H9 (cell line): ENCODE measurements around the gene CRTAP. TPM values are rescaled to one million over a fixed set of nuclear protein-coding genes. Genes with fewer than 3 reads are reported as not detected.

ENCODE experiments used
- DNase-seq: peaks from one replicate; pipeline ENCODE4 v3.0.0-alpha.2; 2017
- H2AFZ ChIP-seq: one replicate; pipeline ENCODE4 v1.6.1; 2013; ENCODE audit warnings: mild to moderate bottlenecking, low read length, control low read depth, moderate library complexity
- H2AK5ac ChIP-seq: 2 replicates; pipeline ENCODE4 v1.6.1; 2013; ENCODE audit warnings: low read length, control low read depth, mixed read lengths; ENCODE audit not compliant: insufficient read length
- H2BK120ac ChIP-seq: one replicate; pipeline ENCODE4 v1.6.1; 2013; ENCODE audit warnings: low read depth, mild to moderate bottlenecking, low read length, control low read depth, inconsistent platforms; ENCODE audit not compliant: poor library complexity, severe bottlenecking
- H2BK12ac ChIP-seq: 2 replicates; pipeline ENCODE4 v1.6.1; 2013; ENCODE audit warnings: low read length, control low read depth, mixed read lengths, low read depth; ENCODE audit not compliant: insufficient read length
- H2BK15ac ChIP-seq: 2 replicates; pipeline ENCODE4 v1.6.1; 2013; ENCODE audit warnings: low read depth, low read length, control low read depth
- H2BK20ac ChIP-seq: one replicate; pipeline ENCODE4 v1.6.1; 2013; ENCODE audit warnings: low read depth, mild to moderate bottlenecking, low read length, control low read depth, inconsistent platforms; ENCODE audit not compliant: poor library complexity, severe bottlenecking
- H2BK5ac ChIP-seq: 2 replicates; pipeline ENCODE4 v1.6.1; 2013; ENCODE audit warnings: low read length, control low read depth, mixed read lengths; ENCODE audit not compliant: insufficient read length
- H3K14ac ChIP-seq: 2 replicates; pipeline ENCODE4 v1.6.1; 2013; ENCODE audit warnings: low read length, control low read depth; ENCODE audit not compliant: insufficient read depth
- H3K18ac ChIP-seq: 2 replicates; pipeline ENCODE4 v1.6.1; 2013; ENCODE audit warnings: low read depth, mild to moderate bottlenecking, mixed read lengths, low read length, control low read depth; ENCODE audit not compliant: insufficient read length
- H3K23ac ChIP-seq: 2 replicates; pipeline ENCODE4 v1.6.1; 2013; ENCODE audit warnings: low read length, control low read depth, mixed read lengths, low read depth; ENCODE audit not compliant: insufficient read length
- H3K23me2 ChIP-seq: 2 replicates; pipeline ENCODE4 v1.6.1; 2013; ENCODE audit warnings: low read depth, mild to moderate bottlenecking, mixed read lengths, low read length, control low read depth; ENCODE audit not compliant: insufficient read length, poor library complexity, severe bottlenecking
- H3K27ac ChIP-seq: 2 replicates; pipeline ENCODE4 v1.5.1; 2013; ENCODE audit warnings: low read length, control low read depth, mixed read lengths, low read depth; ENCODE audit not compliant: insufficient read length
- H3K27me3 ChIP-seq: 2 replicates; pipeline ENCODE4 v1.6.1; 2013; ENCODE audit warnings: low read length, control low read depth, inconsistent platforms; ENCODE audit not compliant: insufficient read depth
- H3K4ac ChIP-seq: 2 replicates; pipeline ENCODE4 v1.6.1; 2013; ENCODE audit warnings: low read depth, mild to moderate bottlenecking, control low read depth, inconsistent platforms, low read length, moderate library complexity
- H3K4me1 ChIP-seq: 2 replicates; pipeline ENCODE4 v1.6.1; 2013; ENCODE audit warnings: low read length, control low read depth, inconsistent platforms; ENCODE audit not compliant: insufficient read depth
- H3K4me2 ChIP-seq: 2 replicates; pipeline ENCODE4 v1.6.1; 2013; ENCODE audit warnings: low read length, control low read depth, mixed read lengths; ENCODE audit not compliant: insufficient read length, insufficient read depth
- H3K56ac ChIP-seq: 2 replicates; pipeline ENCODE4 v1.6.1; 2013; ENCODE audit warnings: low read depth, mild to moderate bottlenecking, mixed read lengths, low read length, control low read depth; ENCODE audit not compliant: insufficient read length
- H3K79me1 ChIP-seq: 2 replicates; pipeline ENCODE4 v1.6.1; 2013; ENCODE audit warnings: low read depth, mild to moderate bottlenecking, moderate library complexity, low read length, control low read depth, inconsistent platforms; ENCODE audit not compliant: insufficient read depth, poor library complexity, severe bottlenecking
- H3K79me2 ChIP-seq: 2 replicates; pipeline ENCODE4 v1.6.1; 2013; ENCODE audit warnings: low read length, control low read depth, inconsistent platforms; ENCODE audit not compliant: insufficient read depth
- H3K9ac ChIP-seq: 2 replicates; pipeline ENCODE4 v1.6.1; 2013; ENCODE audit warnings: low read length, control low read depth, mixed read lengths; ENCODE audit not compliant: insufficient read length; ENCODE audit errors: extremely low read depth
- H3K9me3 ChIP-seq: one replicate; pipeline ENCODE4 v1.6.1; 2013; ENCODE audit warnings: low read depth, low read length, inconsistent platforms; ENCODE audit not compliant: control insufficient read depth
- H3T11ph ChIP-seq: one replicate; pipeline ENCODE4 v1.6.1; 2013; ENCODE audit warnings: mild to moderate bottlenecking, low read length, control low read depth, inconsistent platforms
- H4K20me1 ChIP-seq: one replicate; pipeline ENCODE4 v1.6.1; 2013; ENCODE audit not compliant: control insufficient read depth, insufficient read length, insufficient read depth
- H4K5ac ChIP-seq: 2 replicates; pipeline ENCODE4 v1.6.1; 2013; ENCODE audit warnings: low read depth, mild to moderate bottlenecking, mixed read lengths, low read length, control low read depth; ENCODE audit not compliant: insufficient read length
- H4K8ac ChIP-seq: replicated peaks from 2 replicates; pipeline ENCODE4 v1.6.1; 2013; ENCODE audit warnings: low read length, control low read depth, mixed read lengths, low read depth; ENCODE audit not compliant: insufficient read length
- H4K91ac ChIP-seq: 2 replicates; pipeline ENCODE4 v1.6.1; 2013; ENCODE audit warnings: low read depth, mild to moderate bottlenecking, moderate library complexity, mixed read lengths, low read length, control low read depth; ENCODE audit not compliant: insufficient read length
- H3K27ac Mint-ChIP-seq, 3 experiments: 2 replicates in 2 of 3; 3 replicates in 1 of 3; pipeline ENCODE4 v1.8.0; 2020 to 2021; ENCODE audit warnings: mixed read lengths in 3 of 3, mild to moderate bottlenecking in 1 of 3, moderate library complexity in 1 of 3
- H3K27me3 Mint-ChIP-seq: 2 replicates; pipeline ENCODE4 v1.8.0; 2021; ENCODE audit warnings: low read depth, mild to moderate bottlenecking, moderate library complexity, mixed read lengths
- H3K36me3 Mint-ChIP-seq, 3 experiments: 2 replicates in 2 of 3; 3 replicates in 1 of 3; pipeline ENCODE4 v1.8.0; 2020 to 2021; ENCODE audit warnings: low read depth in 3 of 3, mixed read lengths in 3 of 3; ENCODE audit not compliant: insufficient read depth in 1 of 3
- H3K4me1 Mint-ChIP-seq, 2 experiments: 2 replicates each; pipeline ENCODE4 v1.8.0; 2020; ENCODE audit warnings: mixed read lengths in 2 of 2
- H3K4me3 Mint-ChIP-seq, 2 experiments: 2 replicates in 1 of 2; 3 replicates in 1 of 2; pipeline ENCODE4 v1.8.0; 2020 to 2021; ENCODE audit warnings: mild to moderate bottlenecking in 2 of 2, mixed read lengths in 2 of 2, moderate library complexity in 1 of 2
- H3K9me3 Mint-ChIP-seq, 2 experiments: 2 replicates in 1 of 2; 3 replicates in 1 of 2; pipeline ENCODE4 v1.8.0; 2020; ENCODE audit warnings: mild to moderate bottlenecking in 2 of 2, mixed read lengths in 2 of 2, moderate library complexity in 1 of 2
- CTCF ChIP-seq: fragments of 200-600 bp; sonication (generic); conservative IDR thresholded peaks from 3 replicates; pipeline ENCODE4 v1.8.0; 2021; ENCODE audit warnings: antibody characterized with exemption, mild to moderate bottlenecking
- WGBS: extraction: QIAGEN DNeasy Blood & Tissue Kit; methylation state at CpG from one replicate; pipeline ENCODE4 v1.1.7; 2013; ENCODE audit warnings: missing lambda C conversion rate, low lambda C conversion rate, mixed read lengths; ENCODE audit not compliant: insufficient read length; ENCODE audit errors: extremely low coverage; 5-methylcytosine and 5-hydroxymethylcytosine counted together
- total RNA-seq: library from RNA; stranded (reverse); gene quantifications from 2 replicates; pipeline ENCODE4 v1.2.1, GENCODE V29; 2021

Gene CRTAP
- total RNA-seq, 1 experiment from 2014 or later, result 159 TPM

GRCh38 chr3:33095436-33095835 lies 18.4 kb upstream of the CRTAP start:
- H4K8ac ChIP-seq, result no peak overlapping the region
- no CpG with 5 or more reads among the region's 2 CpGs for WGBS
- peak overlapping the region; percentile 69 for H3K4me2 ChIP-seq
- no peak overlapping the region for H3K27ac ChIP-seq
- no peaks in the 10 kb centered on the region; the same call in 1 of the 2 replicates for H3K27me3 ChIP-seq
- H2BK5ac ChIP-seq, result no peak overlapping the region
- H2AFZ ChIP-seq, result no peak overlapping the region
- no peak for TF ChIP-seq CTCF
- H3K18ac ChIP-seq, result no peak overlapping the region
- H4K91ac ChIP-seq, result no peak overlapping the region
- H3K9me3 ChIP-seq, result no peaks in the 10 kb centered on the region
- peaks cover 6% of the 10 kb centered on the region for H3K23me2 ChIP-seq
- no peak overlapping the region for H3K23ac ChIP-seq
- H3K36me3 Mint-ChIP-seq, result peaks cover 12 to 23% (median 17%) of the 10 kb centered on the region in 3 experiments; a peak in 6 of 7 replicates
- no peak overlapping the region for H3K9ac ChIP-seq
- H3K4ac ChIP-seq, result no peak overlapping the region
- peaks cover 11% of the 10 kb centered on the region; the same call in 1 of the 2 replicates for H3K79me2 ChIP-seq
- no peak overlapping the region for H2BK15ac ChIP-seq
- no peak overlapping the region for H3K56ac ChIP-seq
- no peaks in the 10 kb centered on the region for H3K9me3 Mint-ChIP-seq
- no peak overlapping the region for H3K14ac ChIP-seq
- H2BK12ac ChIP-seq, result no peak overlapping the region
- H3K27ac Mint-ChIP-seq, result no peak overlapping the region
- peaks cover 6% of the 10 kb centered on the region for H3K79me1 ChIP-seq
- no peak overlapping the region for H2BK20ac ChIP-seq
- no peak for DNase-seq
- H3K4me3 Mint-ChIP-seq, result peak overlapping the region; percentile 94 to 96; a peak in 4 of 5 replicates
- H3K4me1 ChIP-seq, result no peaks in the 10 kb centered on the region; the same call in 1 of the 2 replicates
- H2BK120ac ChIP-seq, result no peak overlapping the region
- no peak overlapping the region for H2AK5ac ChIP-seq
- no peaks in the 10 kb centered on the region for H4K20me1 ChIP-seq
- no peak overlapping the region for H4K5ac ChIP-seq
- peaks cover 10 to 17% of the 10 kb centered on the region in 2 experiments for H3K4me1 Mint-ChIP-seq
- H3T11ph ChIP-seq, result no peak overlapping the region
- H3K27me3 Mint-ChIP-seq, result no peaks in the 10 kb centered on the region
